Gastrocnemius medialis (tissue), 4 donors: Measurements from ENCODE around the gene PDGFC. TPM values are rescaled to one million over a fixed set of nuclear protein-coding genes. Genes with fewer than 3 reads are reported as not detected.

ENCODE experiments used
- ATAC-seq, 2 donors: fragments of 150-250 bp; one replicate each; pipeline ENCODE4 v1.9.1; 2016
- DNase-seq, 2 donors: peaks; one replicate each; pipeline ENCODE4 v3.0.0-alpha.2; 2019
- H3K27ac ChIP-seq, 4 donors: fragments of 200-600 bp; sonication (generic); 1 replicate in 1 of 4; 2 replicates in 3 of 4; pipeline ENCODE4 v1.5.1; 2016 to 2018; ENCODE audit warnings: mild to moderate bottlenecking in 2 of 4, moderate library complexity in 1 of 4
- H3K27me3 ChIP-seq, 3 donors: fragments of 200-600 bp; sonication (generic) in 2 of 3; 1 replicate in 1 of 3; 2 replicates in 2 of 3; pipeline versions ENCODE4 v1.5.1 to v1.6.0; 2016 to 2019; ENCODE audit warnings: mild to moderate bottlenecking in 1 of 3, moderate library complexity in 1 of 3
- H3K36me3 ChIP-seq, 2 donors: fragments of 200-600 bp; sonication (generic) in 1 of 2; one replicate each; pipeline ENCODE4 v1.5.1; 2017 to 2018
- H3K4me1 ChIP-seq, 2 donors: fragments of 200-600 bp; sonication (generic) in 1 of 2; one replicate each; pipeline ENCODE4 v1.5.1; 2016 to 2017; ENCODE audit warnings: mild to moderate bottlenecking in 2 of 2
- H3K4me3 ChIP-seq, 4 donors: fragments of 200-600 bp; sonication (generic) in 3 of 4; 1 replicate in 1 of 4; 2 replicates in 3 of 4; pipeline ENCODE4 v1.5.1; 2016 to 2019; ENCODE audit warnings: mild to moderate bottlenecking in 2 of 4
- H3K9me3 ChIP-seq, 3 donors: fragments of 200-600 bp; sonication (generic) in 2 of 3; 1 replicate in 1 of 3; 2 replicates in 2 of 3; pipeline ENCODE4 v1.5.1; 2016 to 2019
- CTCF ChIP-seq, 5 experiments: fragments of 450-650 bp in 3 of 5; fragments of 200-600 bp in 2 of 5; sonication (generic) in 2 of 5; IDR thresholded peaks in 4 of 5; conservative IDR thresholded peaks in 1 of 5; 1 replicate in 4 of 5; 2 replicates in 1 of 5; pipeline ENCODE4 v1.5.1; 2016 to 2019; ENCODE audit warnings: antibody characterized with exemption in 5 of 5, mild to moderate bottlenecking in 3 of 5, moderate library complexity in 3 of 5
- POLR2A ChIP-seq, 2 donors: fragments of 450-650 bp; IDR thresholded peaks; one replicate each; pipeline ENCODE4 v1.6.1; 2017; ENCODE audit warnings: antibody characterized with exemption in 2 of 2, mild to moderate bottlenecking in 2 of 2, moderate library complexity in 2 of 2
- in situ Hi-C, 4 donors: fragments of 200-750 bp; cut with MboI; loops; one replicate each; pipeline versions ENCODE4 v1.15.0 to v1.8.0; 2017; ENCODE audit warnings: low sequenced_read_pairs in 4 of 4
- intact Hi-C: fragments of 100-400 bp; cut with DNase I; formaldehyde crosslinking; loops from one replicate; pipeline ENCODE4 v1.15.1; 2023; ENCODE audit warnings: low total_unique reads
- total RNA-seq, 4 donors: library from RNA; depleted of rRNA; stranded (reverse); fragments of >200 nt; gene quantifications; one replicate each; pipeline versions ENCODE4 v1.1.0 to v1.2.3, GENCODE V29; 2016

The PDGFC gene
- total RNA-seq, 4 donors from 2014 or later, result 4.4 to 10.7 (median 6.3) TPM

GRCh38 chr4:156950948-156951347 is 20.7 kb downstream of the PDGFC start:
- H3K4me3 ChIP-seq, result no peak overlapping the region
- no peak for TF ChIP-seq CTCF (IDR thresholded peaks at IDR 0.05 in 4 of 5, conservative IDR thresholded peaks at IDR 0.05 in 1 of 5)
- no peak for TF ChIP-seq POLR2A (IDR thresholded peaks at IDR 0.05)
- in situ Hi-C loops, result loop anchor here in 1 of 4 donors (25.0 kb wide), 1 partner anchor 164 kb away; no protein-coding TSS in a partner anchor
- DNase-seq (no peak), ATAC-seq (no peak)
- peaks cover 38 to 46% of the 10 kb centered on the region in 2 donors for H3K4me1 ChIP-seq
- no peaks in the 10 kb centered on the region for H3K36me3 ChIP-seq
- no peaks in the 10 kb centered on the region for H3K27me3 ChIP-seq
- no peaks in the 10 kb centered on the region for H3K9me3 ChIP-seq
- no peak overlapping the region for H3K27ac ChIP-seq
- intact Hi-C loops, result no loop called here

GRCh38 chr4:156950090-156950489 is 21.5 kb downstream of the PDGFC start:
- no peak overlapping the region for H3K4me3 ChIP-seq
- H3K27me3 ChIP-seq, result no peaks in the 10 kb centered on the region
- H3K4me1 ChIP-seq, result peaks cover 46 to 49% of the 10 kb centered on the region in 2 donors
- no peaks in the 10 kb centered on the region for H3K36me3 ChIP-seq
- DNase-seq (no peak), ATAC-seq (no peak)
- H3K27ac ChIP-seq, result peak overlapping the region in 1 of 4 donors; percentile 5
- intact Hi-C loops, result no loop called here
- no peak for TF ChIP-seq POLR2A (IDR thresholded peaks at IDR 0.05)
- TF ChIP-seq CTCF (IDR thresholded peaks at IDR 0.05 in 4 of 5, conservative IDR thresholded peaks at IDR 0.05 in 1 of 5), result no peak
- H3K9me3 ChIP-seq, result no peaks in the 10 kb centered on the region
- in situ Hi-C loops, result loop anchor here in 1 of 4 donors (25.0 kb wide), 1 partner anchor 163 kb away; no protein-coding TSS in a partner anchor

- no peak for DNase-seq
- in situ Hi-C loops (no loop called here), intact Hi-C loops (loop anchor here (5.0 kb wide), 1 partner anchor 177 kb away; no protein-coding TSS in a partner anchor)
- peak overlapping the region in 1 of 4 donors; percentile 10 for H3K4me3 ChIP-seq
- H3K36me3 ChIP-seq, result no peaks in the 10 kb centered on the region
- peak; percentile 54 to 61 for ATAC-seq
- H3K4me1 ChIP-seq, result peaks cover 50 to 55% of the 10 kb centered on the region in 2 donors
- no peaks in the 10 kb centered on the region for H3K27me3 ChIP-seq
- TF ChIP-seq POLR2A (IDR thresholded peaks at IDR 0.05) (no peak), CTCF (IDR thresholded peaks at IDR 0.05 in 4 of 5, conservative IDR thresholded peaks at IDR 0.05 in 1 of 5) (no peak)
- no peaks in the 10 kb centered on the region for H3K9me3 ChIP-seq
- peak overlapping the region; percentile 5 to 24 (median 17) for H3K27ac ChIP-seq
Measured at GRCh38 chr4:156949373-156949814, 22.2 kb downstream of the PDGFC start.

- Histone ChIP-seq H3K4me1 (peaks cover 55 to 62% of the 10 kb centered on the region in 2 donors), H3K9me3 (no peaks in the 10 kb centered on the region), H3K27ac (peak overlapping the region in 3 of 4 donors; percentile 5 to 24 (median 15)), H3K36me3 (no peaks in the 10 kb centered on the region), H3K27me3 (no peaks in the 10 kb centered on the region), H3K4me3 (peak overlapping the region in 2 of 4 donors; percentile 3 to 12)
- intact Hi-C loops (loop anchor here (5.0 kb wide), 1 partner anchor 176 kb away; no protein-coding TSS in a partner anchor), in situ Hi-C loops (no loop called here)
- DNase-seq, result no peak
- no peak for TF ChIP-seq CTCF (IDR thresholded peaks at IDR 0.05 in 4 of 5, conservative IDR thresholded peaks at IDR 0.05 in 1 of 5)
- peak; percentile 22 to 50 for ATAC-seq
Measured at GRCh38 chr4:156948738-156949137, 22.9 kb downstream of the PDGFC start.
